CD4-positive, alpha-beta T cell (primary cell): ENCODE measurements around the gene PDGFD. TPM values are rescaled to one million over a fixed set of nuclear protein-coding genes. Genes with fewer than 3 reads are reported as not detected.

ENCODE experiments used
- ATAC-seq: fragments of 200-7000 bp; cut with Tn5 transposase; one replicate; pipeline ENCODE4 v1.10.0; 2022; ENCODE audit warnings: mild to moderate bottlenecking; ENCODE audit not compliant: poor library complexity
- CTCF ChIA-PET: fragments of 350-600 bp; sonication (Branson Sonifier 250); formaldehyde crosslinking; loops from one replicate; lab custom pipeline; 2021; ENCODE audit warnings: antibody characterized with exemption, inconsistent platforms; lab: Charles Lee
- POLR2A ChIA-PET: fragments of 350-600 bp; sonication (Branson Sonifier 250); formaldehyde crosslinking; loops from one replicate; lab custom pipeline; 2021; ENCODE audit warnings: antibody characterized with exemption, inconsistent platforms; lab: Charles Lee
- DNase-seq, 14 experiments: peaks; one replicate each; pipeline ENCODE4 v3.0.0-alpha.2; 2013 to 2020; ENCODE audit warnings: mixed read lengths in 2 of 14
- H3K27ac ChIP-seq, 2 donors: one replicate each; pipeline versions ENCODE4 v1.5.1 to v1.7.0; 2013; ENCODE audit warnings: low read length in 2 of 2, low read depth in 1 of 2, mild to moderate bottlenecking in 1 of 2
- H3K27me3 ChIP-seq, 2 experiments: 1 replicate in 1 of 2; 2 replicates in 1 of 2; pipeline versions ENCODE4 v1.6.1 to v1.7.0; 2013; ENCODE audit warnings: low read length in 2 of 2, control low read depth in 1 of 2, mild to moderate bottlenecking in 1 of 2, moderate library complexity in 1 of 2; ENCODE audit not compliant: insufficient read depth in 2 of 2, control insufficient read depth in 1 of 2
- H3K36me3 ChIP-seq: one replicate; pipeline ENCODE4 v1.6.1; 2013; ENCODE audit warnings: low read length, control low read depth; ENCODE audit not compliant: insufficient read depth
- H3K4me1 ChIP-seq: one replicate; pipeline ENCODE4 v1.6.1; 2013; ENCODE audit warnings: low read length, control low read depth; ENCODE audit not compliant: insufficient read depth
- H3K4me3 ChIP-seq: one replicate; pipeline ENCODE4 v1.5.1; 2013; ENCODE audit warnings: mild to moderate bottlenecking, low read length, moderate library complexity
- H3K9me3 ChIP-seq, 2 experiments: 1 replicate in 1 of 2; 2 replicates in 1 of 2; pipeline versions ENCODE4 v1.6.1 to v1.7.0; 2013; ENCODE audit warnings: low read length in 2 of 2, mild to moderate bottlenecking in 2 of 2, control low read depth in 1 of 2, moderate library complexity in 1 of 2; ENCODE audit not compliant: control insufficient read depth in 1 of 2, insufficient read depth in 1 of 2
- H3K27ac Mint-ChIP-seq: one replicate; pipeline ENCODE4 v1.8.0; 2020; ENCODE audit warnings: mixed read lengths
- H3K27me3 Mint-ChIP-seq: one replicate; pipeline ENCODE4 v1.8.0; 2021; ENCODE audit warnings: mixed read lengths
- H3K36me3 Mint-ChIP-seq: one replicate; pipeline ENCODE4 v1.8.0; 2021; ENCODE audit warnings: low read depth, mixed read lengths
- H3K4me1 Mint-ChIP-seq: one replicate; pipeline ENCODE4 v1.8.0; 2021; ENCODE audit warnings: low read depth, mixed read lengths
- H3K4me3 Mint-ChIP-seq: one replicate; pipeline ENCODE4 v1.8.0; 2020; ENCODE audit warnings: mild to moderate bottlenecking, mixed read lengths
- H3K9me3 Mint-ChIP-seq: one replicate; pipeline ENCODE4 v1.8.0; 2020; ENCODE audit warnings: mixed read lengths
- CTCF ChIP-seq: fragments of 200-600 bp; IDR thresholded peaks from one replicate; pipeline ENCODE4 v1.8.0; 2022; ENCODE audit warnings: antibody characterized with exemption, mild to moderate bottlenecking
- intact Hi-C, 2 experiments: fragments of 100-400 bp; cut with DNase I in 1 of 2; cut with micrococcal nuclease in 1 of 2; formaldehyde crosslinking; loops; one replicate each; pipeline versions ENCODE4 v1.15.1 to v1.9.0; 2023 to 2025; cut with DNase I, micrococcal nuclease
- total RNA-seq, 174 experiments: library from RNA in 2 of 174; stranded (reverse) in 2 of 174; gene quantifications; one replicate each; pipeline ENCODE4 v1.2.3 and lab custom pipeline; 2021 to 2026

The PDGFD gene
- total RNA-seq, 2 experiments from 2014 or later: not detected

GRCh38 chr11:103968685-103969084 is 195.3 kb downstream of the PDGFD start:
- intact Hi-C loops: no loop called here
- H3K27me3 ChIP-seq: no peaks in the 10 kb centered on the region
- no peak for TF ChIP-seq CTCF
- H3K27ac ChIP-seq: no peak overlapping the region
- no peaks in the 10 kb centered on the region for H3K4me1 ChIP-seq
- peaks cover 0 to 3% of the 10 kb centered on the region in 2 experiments for H3K9me3 ChIP-seq
- CTCF ChIA-PET: no interaction called here
- POLR2A ChIA-PET: no interaction called here
- Mint-ChIP-seq H3K36me3 (no peaks in the 10 kb centered on the region), H3K27ac (no peak overlapping the region), H3K4me1 (no peaks in the 10 kb centered on the region), H3K27me3 (no peaks in the 10 kb centered on the region), H3K4me3 (no peak overlapping the region), H3K9me3 (no peaks in the 10 kb centered on the region)
- DNase-seq (no peak), ATAC-seq (no peak)
- H3K4me3 ChIP-seq: no peak overlapping the region
- no peaks in the 10 kb centered on the region for H3K36me3 ChIP-seq

DNA sequence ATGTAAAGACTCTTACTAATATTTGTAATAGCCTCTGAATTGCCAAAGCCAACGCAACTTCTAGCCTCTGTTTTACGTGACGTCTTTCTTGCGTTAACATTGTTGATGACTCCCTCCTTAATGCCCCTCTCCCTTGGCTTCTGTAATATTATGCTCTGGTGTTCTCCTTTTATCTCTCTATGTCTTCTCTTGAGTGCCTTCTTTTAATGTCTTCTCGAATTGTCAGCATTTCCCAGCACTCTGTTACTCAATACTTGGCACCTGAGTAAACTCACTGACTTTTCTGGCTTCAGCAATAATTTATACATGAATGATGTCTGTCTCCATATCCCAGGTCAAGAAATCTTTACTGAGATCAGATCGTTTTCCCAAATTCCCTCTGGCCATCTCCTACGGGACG is 196.0 kb downstream of the PDGFD start:
- Mint-ChIP-seq H3K27me3 (no peaks in the 10 kb centered on the region), H3K36me3 (no peaks in the 10 kb centered on the region), H3K4me1 (no peaks in the 10 kb centered on the region), H3K27ac (no peak overlapping the region), H3K4me3 (no peak overlapping the region), H3K9me3 (no peaks in the 10 kb centered on the region)
- Histone ChIP-seq H3K9me3 (peaks cover 0 to under 1% of the 10 kb centered on the region in 2 experiments), H3K36me3 (no peaks in the 10 kb centered on the region), H3K4me1 (no peaks in the 10 kb centered on the region), H3K4me3 (no peak overlapping the region), H3K27me3 (no peaks in the 10 kb centered on the region), H3K27ac (no peak overlapping the region)
- ChIA-PET POLR2A (no interaction called here), CTCF (no interaction called here)
- no peak for TF ChIP-seq CTCF
- intact Hi-C loops: no loop called here
- DNase-seq (no peak), ATAC-seq (no peak)

DNA sequence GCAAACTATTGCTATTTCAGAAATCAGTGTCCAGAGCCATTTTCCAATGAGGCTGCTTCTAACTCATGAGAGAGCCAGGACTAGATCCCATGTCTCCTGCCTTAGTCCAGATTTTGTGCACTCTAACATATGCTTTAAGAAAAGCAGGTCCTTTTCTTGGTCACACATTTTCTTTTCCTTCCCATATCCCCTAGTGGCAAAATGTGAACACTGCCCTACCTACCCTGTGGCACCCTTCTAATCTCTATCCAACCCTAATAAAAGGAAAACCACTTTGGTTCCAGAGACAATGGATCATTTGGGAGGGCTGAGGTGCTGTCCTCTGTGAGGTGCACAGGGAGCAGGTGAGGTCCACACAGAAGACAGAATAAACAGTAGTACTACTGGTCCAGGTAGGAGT is 199.6 kb downstream of the PDGFD start:
- ChIA-PET CTCF (no interaction called here), POLR2A (no interaction called here)
- no peak for ATAC-seq
- Mint-ChIP-seq H3K4me1 (no peaks in the 10 kb centered on the region), H3K27me3 (no peaks in the 10 kb centered on the region), H3K4me3 (no peak overlapping the region), H3K27ac (no peak overlapping the region), H3K36me3 (no peaks in the 10 kb centered on the region), H3K9me3 (no peaks in the 10 kb centered on the region)
- Histone ChIP-seq H3K4me1 (no peaks in the 10 kb centered on the region), H3K9me3 (no peaks in the 10 kb centered on the region), H3K4me3 (no peak overlapping the region), H3K27me3 (no peaks in the 10 kb centered on the region), H3K36me3 (no peaks in the 10 kb centered on the region), H3K27ac (no peak overlapping the region)
- intact Hi-C loops: no loop called here
- DNase-seq: no peak
- no peak for TF ChIP-seq CTCF
